ENCODE measurements around the gene FIBP.

Gene FIBP

DNA sequence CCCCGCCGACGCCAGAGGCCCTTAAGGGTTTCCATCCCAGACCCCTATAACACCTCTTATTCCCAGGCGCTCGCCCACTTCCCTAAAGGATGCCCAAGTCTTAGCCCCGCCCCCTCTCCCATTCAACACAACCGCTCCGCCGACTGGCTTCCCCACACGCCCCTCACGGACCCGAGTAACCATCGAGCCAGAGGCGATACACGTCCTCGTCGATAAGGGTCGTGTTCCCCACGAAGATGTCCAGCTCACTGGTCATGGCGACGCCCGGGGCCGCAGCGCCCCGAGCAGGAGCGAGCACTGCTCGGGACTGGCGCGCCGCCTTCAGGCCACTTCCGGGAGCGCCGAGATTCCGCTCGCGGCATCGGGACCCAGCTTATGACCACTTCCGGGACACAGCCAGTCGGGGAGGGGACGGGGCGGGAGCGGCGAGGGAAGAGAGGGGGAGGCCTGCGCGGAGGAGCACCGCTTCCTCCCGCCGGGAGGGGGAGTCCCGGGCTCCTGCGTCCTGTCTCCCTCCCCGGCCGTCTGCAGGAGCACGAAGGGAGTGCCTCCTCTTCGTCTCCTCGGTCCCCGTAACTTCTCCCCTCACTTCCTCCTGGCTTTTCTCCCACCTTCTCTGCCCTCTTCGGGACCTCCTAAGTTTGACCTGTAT lies at the start of gene FIBP:
Gene FIBP, minus strand, starts transcription at position 309 of the 652 bp plus-strand sequence. Its CDS starts 53 bp downstream, at position 256.
- DNase-seq = peak; percentile 94

- no peak for DNase-seq
These were observed 49.5 kb upstream of the FIBP start for GRCh38 chr11:65937766-65938165.

DNA sequence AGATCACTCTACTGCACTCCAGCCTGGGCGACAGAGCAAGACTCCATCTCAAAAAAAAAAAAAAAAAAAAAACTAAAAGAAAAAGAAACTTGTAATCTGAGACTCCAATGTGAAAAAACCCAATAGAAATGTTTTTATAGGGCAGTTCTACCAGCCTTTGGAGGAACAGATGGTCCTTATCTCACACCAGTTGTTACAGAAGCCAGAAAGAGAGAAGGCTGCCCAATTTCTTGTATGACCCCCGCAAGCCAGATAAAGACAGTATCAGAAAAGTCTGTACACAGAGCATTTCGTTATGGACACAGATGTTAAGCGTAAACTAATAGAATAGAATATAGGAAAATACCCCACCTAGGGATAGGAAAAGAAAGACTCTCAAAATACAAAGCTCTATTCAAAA lies 45.7 kb upstream of the FIBP start:
- DNase-seq = peak; percentile 97

DNA sequence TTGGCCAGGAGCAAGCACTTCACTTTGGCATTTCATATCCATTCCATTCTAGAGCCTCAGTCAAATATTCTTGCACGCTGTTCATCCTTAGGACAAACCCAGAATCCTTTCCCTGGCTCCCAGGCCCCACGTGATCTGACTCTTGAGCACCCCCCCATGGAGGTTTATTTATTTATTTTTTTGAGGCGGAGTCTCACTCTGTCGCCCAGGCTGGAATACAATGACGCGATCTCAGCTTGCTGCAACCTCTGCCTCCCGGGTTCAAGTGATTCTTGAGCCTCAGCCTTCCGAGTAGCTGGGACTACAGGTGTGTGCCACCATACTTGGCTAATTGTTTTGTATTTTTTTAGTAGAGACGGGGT lies 44.3 kb upstream of the FIBP start:
- DNase-seq = peak; percentile 10

GRCh38 chr11:65931773-65932557 lies 43.7 kb upstream of the FIBP start:
- no peak for DNase-seq

- DNase-seq = no peak
These were observed 40.4 kb upstream of the FIBP start for GRCh38 chr11:65928667-65929066.

DNA sequence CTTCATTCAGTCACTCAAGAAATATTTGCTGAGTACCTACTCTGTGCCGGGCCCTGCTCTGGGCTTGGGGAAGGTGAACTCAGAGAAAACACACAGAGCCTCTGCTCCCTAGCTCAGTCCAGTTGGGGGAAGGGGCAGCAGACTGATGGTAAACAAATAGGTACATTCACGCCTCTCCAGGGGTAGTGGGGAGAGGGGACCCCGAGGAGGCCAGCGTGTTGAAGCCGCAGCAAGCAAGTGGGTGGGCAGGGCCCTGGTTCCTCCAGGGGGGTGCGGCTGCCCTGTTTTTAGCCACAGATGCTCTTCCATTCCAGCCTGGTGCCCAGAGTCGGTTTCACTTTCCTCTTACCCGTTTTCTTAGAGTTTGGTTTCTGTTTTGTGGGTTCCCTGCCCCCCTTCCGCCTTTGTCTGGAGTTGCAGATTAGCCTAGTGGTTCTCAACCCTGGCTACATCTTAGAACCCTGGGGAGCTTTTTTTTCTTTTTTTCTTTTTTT lies 39.7 kb upstream of the FIBP start:
- no peak for DNase-seq

DNA sequence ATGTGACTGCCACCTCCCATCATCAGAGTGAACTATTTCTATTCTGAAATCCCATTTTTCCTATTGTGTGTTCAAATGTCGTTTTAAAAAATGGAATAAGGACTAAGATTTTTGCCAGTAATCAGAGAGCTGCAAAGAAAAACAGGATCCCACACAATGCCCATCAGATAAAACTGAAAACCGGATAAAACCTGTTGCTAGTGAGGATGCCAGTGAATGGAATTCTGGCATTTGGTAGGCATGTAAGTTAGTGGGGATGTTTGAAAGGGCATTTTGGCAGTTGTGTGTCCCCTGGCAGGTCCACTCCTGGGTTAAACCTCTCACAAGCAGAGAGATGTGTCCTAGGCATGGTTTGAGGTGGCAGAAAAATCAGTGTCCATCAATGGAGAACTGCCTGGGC lies 37.1 kb upstream of the FIBP start:
- no peak for DNase-seq

- DNase-seq = no peak
These were observed 34.3 kb upstream of the FIBP start for GRCh38 chr11:65922565-65922964.

DNA sequence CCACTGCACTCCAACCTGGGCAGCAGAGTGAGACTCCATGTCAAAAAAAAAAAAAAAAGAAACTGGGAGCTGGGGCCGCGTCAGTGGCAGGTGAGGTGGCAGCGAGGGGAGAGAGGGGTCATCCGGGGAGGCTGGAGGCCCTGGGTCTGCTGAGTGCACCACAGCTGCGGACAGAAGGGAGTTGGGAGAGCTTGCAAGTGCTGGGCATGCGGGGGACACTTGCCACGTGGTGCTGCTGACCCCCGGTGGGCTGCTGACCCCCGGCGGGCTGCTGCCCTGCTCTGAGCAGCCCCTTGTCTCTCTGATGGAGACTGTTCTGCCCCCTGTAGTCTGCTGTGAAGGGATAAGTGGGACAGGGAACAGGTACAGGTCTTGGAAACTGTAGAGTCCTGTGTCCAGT lies 33.6 kb upstream of the FIBP start:
- no peak for DNase-seq

DNA sequence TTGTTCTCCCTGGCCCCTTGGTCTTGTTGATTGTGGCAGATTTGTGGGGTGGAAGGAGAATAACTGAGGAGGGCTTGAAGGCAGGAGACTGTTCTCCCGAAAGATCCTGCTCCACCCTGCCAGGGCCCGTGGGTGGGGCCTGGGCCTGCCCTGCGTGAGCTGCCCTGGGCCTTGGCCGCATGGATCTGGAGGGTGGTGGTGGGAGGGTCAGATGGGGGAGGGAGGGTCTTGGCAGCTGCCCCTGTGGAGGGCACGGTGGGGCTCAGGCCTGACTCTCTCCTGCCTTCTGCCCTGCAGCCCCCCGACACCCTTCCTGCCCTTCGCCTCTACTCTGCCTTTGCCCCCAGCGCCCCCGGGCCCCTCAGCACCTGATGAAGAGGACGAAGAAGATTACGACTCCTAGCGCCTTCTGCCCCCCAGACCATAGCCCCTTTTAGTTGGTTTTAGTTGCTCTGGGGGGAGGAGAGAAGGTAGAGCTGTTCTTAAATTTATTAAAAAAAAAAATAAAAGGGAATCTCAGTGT lies 32.8 kb upstream of the FIBP start:
- no peak for DNase-seq

- no peak for DNase-seq
These were observed 32.1 kb upstream of the FIBP start for GRCh38 chr11:65920372-65920802.

- DNase-seq = peak; percentile 43
These were observed 31.5 kb upstream of the FIBP start for GRCh38 chr11:65919573-65920371.

DNA sequence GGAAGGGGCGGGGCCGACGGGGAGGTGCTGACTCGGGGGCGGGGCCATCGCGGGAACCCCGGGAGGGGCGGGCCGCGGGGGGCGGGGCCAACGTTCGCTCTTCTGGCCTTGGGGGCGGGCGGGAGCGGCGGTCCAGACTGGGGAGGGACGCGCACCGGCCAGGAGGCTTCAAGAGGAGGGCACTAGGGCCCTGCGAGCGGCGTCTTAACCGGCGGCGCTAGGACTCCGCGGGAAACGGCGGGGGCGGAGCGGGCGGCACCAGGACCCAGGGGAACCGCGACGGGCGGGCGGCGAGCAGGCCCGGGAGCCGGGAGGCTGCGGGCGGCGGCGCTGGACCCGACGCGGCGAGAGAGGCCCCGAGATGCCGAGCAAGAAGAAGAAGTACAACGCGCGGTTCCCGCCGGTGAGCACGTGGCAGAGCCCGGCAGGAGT lies 30.9 kb upstream of the FIBP start, which contains the start of gene DRAP1:
Gene DRAP1, plus strand, starts transcription at position 286 of the 432 bp plus-strand sequence. Its CDS starts 76 bp downstream, at position 362.
- peak; percentile 97 for DNase-seq

DNA sequence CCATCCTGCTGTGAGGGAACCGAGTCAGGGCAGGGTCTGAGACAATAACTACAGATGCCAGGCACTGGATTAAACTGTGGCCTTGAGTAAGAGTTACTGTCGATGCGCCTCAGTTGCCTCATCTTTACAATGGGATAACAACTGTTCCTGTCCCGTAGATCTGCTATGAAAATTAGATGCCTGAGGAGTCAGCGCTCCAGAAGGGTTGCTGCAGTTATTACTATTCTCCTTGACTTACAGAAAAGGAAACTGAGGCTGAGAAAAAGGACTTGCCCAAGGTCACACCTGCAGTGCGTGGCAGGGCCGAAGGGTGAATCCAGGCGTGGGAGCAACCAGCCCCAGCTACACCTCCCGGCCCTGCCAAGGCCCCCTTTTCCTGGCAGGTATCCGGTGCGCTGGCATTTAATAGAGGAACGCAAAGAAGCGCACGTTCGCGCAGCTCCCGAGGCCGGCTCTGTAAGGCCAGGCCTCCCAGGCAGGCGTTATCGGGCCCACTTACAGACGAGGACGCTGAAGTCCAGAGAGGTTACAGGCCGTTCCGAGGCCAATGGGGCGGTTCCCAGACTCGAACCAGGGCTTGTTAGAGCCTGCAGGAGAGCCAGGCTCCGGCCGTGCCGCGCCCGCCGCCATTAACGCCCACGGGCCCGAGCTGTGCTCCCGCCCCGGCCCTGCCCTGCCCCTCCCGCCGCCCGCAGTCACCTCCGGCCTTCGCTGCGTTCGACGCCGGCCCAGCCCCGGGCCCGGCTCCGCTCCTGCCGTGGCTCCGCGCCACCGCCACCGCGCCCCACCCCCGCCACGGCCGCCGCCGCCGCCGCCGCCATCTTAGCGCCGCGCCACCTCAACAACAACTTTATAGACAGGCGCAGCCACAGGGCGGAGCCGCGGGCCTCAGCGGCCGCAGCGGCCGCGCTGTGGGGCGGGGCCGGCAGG lies 30.2 kb upstream of the FIBP start, which contains the start of gene C11orf68:
Gene C11orf68, minus strand, starts transcription at position 852 of the 930 bp plus-strand sequence. Its CDS starts 31 bp downstream, at position 821.
- DNase-seq = peak; percentile 26

- no peak for DNase-seq
These were observed 29.4 kb upstream of the FIBP start for GRCh38 chr11:65917434-65918210.

GRCh38 chr11:65917077-65917433 lies 28.8 kb upstream of the FIBP start:
- DNase-seq = no peak

- DNase-seq = no peak
These were observed 28.1 kb upstream of the FIBP start for GRCh38 chr11:65916391-65916790.

- DNase-seq = no peak
These were observed 27.6 kb upstream of the FIBP start for GRCh38 chr11:65915821-65916251.

GRCh38 chr11:65915101-65915820 lies 27.0 kb upstream of the FIBP start:
- DNase-seq = peak; percentile 69

Data from NCI-H2171 treated with DMSO at 0.1 percent for 48 hours (cell line).